GM18909 (cell line): ENCODE data around the gene SLC25A19.

Experiments
- ATAC-seq: cut with Tn5 transposase; IDR thresholded peaks from one replicate; pipeline ENCODE4 v1.9.1; 2021; ENCODE audit warnings: mild to moderate bottlenecking; ENCODE audit not compliant: unreplicated experiment, poor library complexity

Gene SLC25A19

DNA sequence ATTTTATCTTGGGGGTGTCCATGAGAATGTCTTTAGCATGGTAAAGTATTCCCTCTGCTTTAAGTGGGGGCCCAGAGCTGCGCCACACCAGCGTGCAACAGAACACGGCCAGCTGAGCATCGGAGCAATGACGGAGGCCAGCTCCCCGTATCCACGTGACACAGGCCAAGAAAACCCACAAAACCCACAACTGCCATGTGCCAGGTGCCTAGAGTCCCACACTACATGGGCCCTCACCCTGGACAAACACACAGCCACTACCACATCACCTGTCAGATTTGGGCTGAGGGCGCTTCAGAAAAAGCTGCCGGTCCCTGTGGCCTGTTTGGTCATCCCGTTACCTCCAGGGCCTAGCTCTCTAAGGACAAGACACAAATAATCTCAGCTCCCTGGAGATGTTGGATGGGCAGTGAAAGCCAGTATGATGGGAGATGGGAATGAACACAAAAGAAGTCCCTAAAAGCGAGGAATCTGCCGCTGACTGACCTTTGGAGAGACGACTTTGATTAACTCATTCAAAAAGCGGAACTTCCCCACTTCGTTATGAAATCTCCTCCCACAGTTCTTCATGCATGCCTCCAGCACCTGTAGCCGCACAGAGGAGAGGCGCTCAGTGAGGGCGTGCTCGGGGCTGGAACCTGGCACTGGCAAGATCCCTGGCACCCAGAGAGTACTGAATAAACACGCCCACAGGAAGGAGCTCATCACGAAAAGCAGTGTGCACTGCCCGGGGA, 44.9 kb downstream of the SLC25A19 start:
- no peak for ATAC-seq

DNA sequence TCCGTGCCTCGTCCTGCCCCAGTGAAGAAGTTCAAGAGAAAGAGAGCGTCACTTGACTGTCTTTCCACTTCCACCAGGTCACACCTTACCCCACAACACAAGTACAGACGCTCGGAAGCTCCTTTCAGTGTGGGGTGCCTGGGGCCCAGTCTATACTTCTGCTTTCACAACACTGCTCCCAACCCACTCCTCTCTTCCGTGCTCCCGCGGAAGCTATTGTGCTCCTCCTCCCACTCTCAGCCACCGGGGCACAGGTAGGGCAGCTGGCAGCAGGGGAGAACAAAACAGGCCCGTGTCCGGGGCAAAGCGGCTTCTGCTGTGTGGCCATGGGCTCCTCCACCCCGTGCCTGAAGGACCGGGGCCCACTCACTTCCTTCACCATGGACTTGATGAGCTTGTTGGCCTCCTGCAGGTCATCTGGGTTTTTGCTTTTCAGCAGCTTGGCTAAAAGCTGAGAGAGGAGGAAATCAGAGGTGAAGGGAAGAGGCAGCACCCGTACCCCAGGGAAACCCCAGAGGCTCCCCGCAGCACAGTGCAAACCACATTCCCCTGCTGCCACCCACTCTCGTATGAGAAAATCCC, 46.7 kb downstream of the SLC25A19 start:
- no peak for ATAC-seq

DNA sequence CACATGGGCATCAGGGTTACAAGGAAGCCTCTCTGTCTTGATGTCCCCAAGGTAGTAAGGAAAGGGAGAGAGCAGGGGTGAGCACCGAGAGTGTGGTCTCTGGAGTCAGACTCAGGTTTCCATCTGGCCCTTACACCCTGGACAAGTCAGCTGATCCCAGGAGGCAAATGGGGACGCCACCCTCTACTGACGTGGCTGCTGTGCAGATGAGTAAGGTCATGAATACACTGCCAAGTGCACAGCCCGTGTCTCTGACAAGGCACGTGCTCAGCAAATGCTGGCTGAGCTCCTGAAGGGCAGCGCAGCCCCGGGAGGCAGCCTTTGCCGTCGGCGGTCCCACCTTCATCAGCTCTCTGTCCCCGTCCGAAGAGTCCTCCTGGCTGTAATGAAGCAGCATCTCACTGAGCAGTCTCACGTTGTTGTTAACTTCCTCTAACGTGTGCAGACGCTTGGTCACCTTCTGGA, 47.2 kb downstream of the SLC25A19 start:
- no peak for ATAC-seq

DNA sequence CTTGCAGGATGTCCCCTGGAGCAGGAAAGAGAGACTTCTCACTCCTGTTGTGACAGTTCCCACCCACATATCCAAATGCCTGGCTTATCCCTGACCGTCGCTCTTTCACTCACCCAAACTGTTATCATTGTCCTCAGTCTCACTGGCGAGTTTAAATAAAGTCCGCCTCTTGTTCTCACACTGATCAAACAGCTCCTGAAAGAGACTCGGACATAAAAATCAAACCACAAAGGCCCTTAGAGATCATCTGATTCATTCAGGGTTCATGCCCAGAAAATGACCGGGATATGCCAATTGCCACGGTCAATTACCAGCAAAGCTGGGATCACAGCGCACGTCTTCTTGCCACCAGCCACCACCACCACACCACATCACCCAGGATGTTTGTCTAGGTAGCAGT, 47.7 kb downstream of the SLC25A19 start:
- no peak for ATAC-seq

DNA sequence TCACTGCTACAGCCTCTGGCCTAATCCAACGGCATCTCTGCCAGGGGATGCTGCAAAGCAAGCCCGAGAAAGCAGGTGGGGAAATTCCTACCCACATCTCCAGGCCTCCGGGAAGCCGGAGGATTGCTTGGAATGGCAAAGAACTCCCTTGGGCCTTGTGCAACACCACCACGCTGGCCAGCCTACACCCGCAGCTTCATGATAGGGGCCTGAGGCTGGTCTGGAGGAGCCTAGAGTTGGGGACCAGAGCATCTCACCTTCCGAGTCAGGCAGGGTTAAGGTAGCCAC, 48.1 kb downstream of the SLC25A19 start:
- no peak for ATAC-seq

DNA sequence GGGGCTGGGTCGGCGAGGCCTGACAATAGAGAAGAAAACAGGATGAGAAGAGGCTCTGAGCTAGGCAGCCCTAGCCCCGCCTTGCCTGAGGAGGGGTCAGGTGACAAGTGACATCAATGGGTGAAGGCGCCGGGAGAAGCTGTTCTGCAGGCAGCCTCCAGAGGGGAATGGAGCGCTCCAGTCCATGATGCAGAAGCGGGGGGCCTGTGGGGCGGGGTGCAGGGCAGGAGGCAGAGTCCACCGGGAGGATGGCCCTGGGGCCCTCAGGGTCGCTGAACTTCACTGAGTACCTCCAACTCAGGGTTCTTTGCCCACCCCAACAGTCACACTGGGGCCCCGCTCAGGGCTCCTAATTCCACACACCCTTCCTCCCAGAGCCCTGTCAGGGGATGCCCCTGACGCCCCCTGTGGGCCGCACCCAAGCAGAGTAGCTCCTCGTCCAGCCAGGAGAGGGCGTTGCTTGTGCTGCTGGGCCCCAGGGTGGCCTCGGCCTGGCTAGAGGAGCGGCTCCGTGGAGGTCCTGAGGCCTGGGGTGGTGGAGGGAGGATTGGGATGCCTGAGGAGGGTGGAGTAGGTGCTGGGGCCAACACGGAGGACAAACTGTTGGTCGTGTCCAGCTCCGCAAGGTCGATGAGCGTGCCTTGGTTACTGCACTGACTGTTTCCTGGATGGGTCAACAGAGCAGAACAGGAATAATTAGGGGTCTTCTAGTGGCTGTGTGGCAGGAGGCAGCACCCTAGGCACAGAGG, 48.7 kb downstream of the SLC25A19 start:
- no peak for ATAC-seq

DNA sequence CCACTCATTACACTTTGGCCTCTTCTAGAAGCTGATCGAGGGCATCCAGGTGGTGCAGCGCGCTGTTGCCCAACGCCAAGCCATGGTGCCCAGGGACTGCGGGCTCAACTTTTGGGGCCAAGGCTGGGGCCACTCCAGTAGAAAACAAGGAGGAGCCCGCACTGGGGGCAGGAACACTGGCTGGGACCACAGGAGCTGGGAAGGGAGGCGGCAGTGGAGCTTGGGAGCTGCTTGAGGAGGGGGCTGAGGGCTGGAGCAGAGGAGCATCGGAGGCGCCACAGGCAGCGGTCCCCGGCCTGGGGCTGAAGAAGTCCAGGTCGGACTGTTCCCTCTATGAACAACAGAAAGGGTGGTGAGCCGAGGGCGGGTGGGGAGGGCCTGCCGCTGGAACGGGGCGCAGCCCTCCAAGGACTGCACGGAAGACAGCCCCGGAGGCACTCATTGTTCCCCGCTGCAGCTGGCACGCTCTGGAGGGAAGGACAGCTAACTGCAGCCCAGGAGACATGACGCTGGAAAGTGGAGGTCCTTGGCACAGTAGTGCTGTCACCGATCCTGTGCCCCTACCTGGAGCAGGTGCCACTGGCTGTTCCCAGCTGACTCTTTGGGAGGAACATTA, 49.3 kb downstream of the SLC25A19 start:
- no peak for ATAC-seq

DNA sequence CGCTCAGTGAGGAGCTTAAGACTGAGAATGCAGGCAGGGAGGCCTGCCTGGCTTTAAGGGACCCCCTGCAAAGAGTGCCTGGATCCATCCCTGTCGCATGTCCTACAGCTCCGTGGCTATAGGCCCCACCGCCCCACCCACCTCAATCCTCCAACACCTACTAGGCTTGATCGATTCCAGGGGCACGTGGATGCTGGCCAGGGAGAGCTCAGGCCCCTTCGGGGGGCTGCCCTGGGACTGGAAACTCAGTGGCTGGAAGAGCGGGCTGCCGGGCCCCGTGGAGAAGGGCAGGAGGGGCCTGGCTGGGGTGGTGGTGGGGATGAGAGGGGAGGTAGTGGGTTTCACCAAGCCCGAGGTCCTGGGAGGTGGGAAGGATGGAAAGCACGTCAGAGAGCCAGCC, 50.0 kb downstream of the SLC25A19 start:
- no peak for ATAC-seq

DNA sequence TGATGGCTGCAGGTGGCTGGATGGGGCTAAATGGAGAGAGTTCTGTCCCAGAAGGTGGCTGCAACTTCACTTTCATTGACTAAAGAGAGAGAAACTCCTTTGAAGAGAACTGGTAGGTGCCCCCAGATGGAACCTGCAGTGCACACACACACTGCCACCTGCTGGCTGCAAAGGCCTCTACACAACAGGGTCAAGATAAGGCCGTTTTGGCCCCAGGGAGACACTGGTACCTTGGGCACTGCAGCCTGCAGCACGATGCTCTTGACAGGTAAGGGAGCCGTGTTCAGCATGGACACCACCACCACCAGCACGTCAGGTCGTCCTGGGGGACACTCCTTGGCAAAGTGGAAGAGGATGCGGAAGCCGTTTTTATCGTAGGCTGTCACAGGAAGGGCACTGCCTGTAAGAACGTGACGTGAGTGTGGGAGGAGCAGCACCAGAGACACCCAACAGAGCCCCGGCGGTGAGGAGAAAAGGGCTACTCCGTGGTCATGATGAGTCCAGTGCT, 50.5 kb downstream of the SLC25A19 start:
- no peak for ATAC-seq

DNA sequence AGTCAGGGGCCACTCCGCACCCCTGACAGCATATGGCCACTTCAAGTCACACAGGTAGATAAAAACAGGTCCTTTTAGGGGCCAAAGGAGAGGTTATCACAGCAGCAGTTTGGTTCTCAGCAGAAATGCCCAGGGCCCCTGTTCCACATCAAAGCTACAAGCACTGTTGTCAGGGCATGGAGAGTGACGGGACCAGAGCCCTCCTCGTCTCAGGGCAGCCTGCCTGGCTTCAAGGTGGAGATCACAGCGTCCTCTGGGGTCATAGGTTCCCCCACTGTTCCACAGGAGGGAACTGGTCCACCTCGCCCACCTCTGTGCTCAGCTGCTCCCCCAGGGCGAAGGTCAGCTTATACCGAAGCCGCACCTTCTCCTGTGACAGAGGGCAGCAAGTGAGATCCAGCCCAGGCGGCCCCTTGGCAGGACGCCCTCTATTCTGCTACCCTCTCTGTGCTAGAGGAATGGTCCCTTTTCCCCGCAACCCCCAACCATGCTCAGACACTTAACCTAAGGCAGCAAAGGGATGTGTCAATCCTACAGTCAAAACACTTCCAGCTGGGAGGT, 51.1 kb downstream of the SLC25A19 start:
- no peak for ATAC-seq

DNA sequence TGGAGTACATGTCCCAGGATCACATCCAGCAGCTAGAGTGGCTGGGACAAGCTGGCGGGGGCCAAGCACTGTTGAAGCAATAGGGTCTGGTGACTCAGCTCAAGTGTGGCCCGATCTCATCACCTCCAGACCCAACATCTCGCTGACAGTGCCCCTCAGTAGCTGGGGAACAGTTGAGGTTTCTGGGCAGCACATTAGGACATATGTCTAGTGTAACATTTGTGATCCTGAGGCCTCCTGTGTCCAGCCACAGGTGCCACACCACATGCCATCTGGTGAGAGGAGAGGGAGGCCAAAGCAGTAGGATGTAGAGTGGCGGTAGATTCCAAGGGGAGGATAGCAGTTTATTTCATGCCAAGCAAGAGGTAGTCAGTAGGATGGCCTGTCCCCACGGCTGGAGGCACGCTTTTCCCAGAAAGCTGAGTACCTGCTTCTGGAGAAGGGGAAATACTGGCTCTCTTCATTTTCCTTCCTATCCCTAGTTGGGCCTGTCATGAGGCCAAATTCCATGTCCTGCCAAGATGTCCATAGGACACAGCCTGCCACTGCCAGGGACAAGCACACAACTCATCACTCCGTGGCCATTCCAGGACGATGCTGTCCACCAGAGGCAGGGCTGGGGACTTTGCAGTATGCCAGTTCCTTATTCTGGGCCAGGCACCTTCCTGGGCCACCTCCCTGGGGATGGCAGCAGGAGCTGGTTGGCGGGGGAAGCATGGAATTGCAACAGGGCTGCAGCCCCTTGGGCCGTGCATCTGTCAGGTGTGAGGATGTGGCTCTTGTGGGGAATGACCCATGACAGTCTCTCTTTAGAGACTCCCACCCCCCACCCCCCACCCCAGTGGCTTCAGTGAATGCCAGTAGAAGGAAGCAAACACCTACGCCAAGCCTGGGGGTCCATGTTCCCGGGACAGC, 51.9 kb downstream of the SLC25A19 start:
- no peak for ATAC-seq

DNA sequence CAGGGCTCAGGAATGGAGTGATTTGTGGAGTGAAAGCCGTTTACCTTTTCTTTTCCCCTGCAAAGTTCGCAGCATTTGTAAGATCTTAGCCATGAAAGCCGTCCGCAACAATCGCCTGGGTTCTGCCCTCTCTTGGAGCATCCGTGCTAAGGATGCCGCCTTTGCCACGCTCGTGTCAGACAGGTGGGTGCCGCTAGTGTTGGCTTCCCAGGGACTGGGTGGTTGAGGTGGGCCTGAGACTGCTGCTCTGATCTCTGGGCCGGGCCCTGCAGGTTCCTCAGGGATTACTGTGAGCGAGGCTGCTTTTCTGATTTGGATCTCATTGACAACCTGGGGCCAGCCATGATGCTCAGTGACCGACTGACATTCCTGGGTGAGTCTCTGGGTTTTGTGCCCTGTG, 56.4 kb downstream of the SLC25A19 start:
- ATAC-seq, result no peak

DNA sequence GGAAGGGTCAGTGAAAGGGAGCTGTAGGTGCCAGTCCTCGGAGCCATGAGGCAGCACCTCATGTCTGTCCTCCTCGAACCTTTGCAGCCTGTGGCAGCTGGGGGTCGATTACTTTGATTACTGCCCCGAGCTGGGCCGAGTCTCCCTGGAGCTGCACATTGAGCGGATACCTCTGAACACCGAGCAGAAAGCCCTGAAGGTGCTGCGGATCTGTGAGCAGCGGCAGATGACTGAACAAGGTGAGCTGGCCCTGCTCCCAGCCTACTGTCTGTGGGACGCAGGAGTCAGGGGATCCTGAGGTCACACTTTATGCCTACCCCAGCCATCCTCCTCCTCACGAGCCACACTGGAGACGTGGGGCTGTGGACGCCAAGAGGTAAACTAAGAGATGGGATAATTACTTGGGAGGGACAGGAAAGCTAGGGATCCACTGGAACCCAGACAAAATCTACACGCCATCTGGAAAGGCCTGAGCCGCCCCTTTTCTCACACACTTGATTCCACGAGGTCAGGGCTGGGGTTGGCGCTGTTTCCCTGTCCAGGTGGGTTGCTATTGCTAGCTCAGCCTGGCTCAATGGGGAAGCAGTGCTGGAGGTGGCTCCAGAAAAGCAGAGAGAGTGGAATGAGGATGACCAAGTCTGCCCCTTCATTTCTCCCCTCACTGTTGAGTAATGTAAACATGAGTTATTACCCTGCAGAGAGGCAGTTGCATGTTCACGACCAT, 57.3 kb downstream of the SLC25A19 start:
- no peak for ATAC-seq

DNA sequence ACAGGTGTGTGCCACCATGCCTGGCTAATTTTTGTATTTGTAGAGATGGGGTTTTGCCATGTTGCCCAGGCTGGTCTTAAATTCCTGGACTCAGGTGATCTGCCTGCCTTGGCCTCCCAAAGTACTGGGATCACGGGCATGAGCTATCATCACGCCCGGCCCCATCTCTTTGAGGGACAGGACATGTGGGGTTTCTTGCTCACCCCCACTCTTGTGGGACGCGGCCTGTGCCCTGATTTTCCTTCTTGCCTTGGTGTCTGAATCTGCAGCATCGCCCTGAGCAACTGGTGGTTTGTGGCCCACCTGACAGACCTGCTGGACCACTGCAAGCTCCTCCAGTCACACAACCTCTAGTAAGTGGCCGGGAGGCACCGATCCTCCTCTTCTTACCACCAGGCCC, 58.2 kb downstream of the SLC25A19 start:
- ATAC-seq, result no peak

DNA sequence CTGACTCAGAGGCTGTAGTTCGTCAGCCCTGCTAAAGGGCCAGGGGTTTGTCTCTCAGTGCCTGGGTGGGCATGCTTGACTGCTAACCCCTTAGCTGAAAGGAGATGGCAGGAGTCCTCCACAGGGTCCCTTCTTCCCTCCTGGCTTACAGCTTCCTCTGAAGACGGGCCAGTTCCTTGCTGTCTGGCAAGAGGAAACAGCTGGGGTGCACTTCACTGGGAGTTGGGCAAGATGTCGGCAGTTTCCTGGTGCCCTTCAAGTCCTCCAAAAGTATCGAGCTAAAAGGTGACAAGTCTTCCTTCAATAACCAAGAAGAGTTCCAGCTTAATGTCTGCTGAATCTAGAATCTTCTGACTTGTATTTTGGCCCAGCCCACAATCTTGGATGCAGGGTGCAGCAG, 60.4 kb downstream of the SLC25A19 start:
- ATAC-seq, result no peak

DNA sequence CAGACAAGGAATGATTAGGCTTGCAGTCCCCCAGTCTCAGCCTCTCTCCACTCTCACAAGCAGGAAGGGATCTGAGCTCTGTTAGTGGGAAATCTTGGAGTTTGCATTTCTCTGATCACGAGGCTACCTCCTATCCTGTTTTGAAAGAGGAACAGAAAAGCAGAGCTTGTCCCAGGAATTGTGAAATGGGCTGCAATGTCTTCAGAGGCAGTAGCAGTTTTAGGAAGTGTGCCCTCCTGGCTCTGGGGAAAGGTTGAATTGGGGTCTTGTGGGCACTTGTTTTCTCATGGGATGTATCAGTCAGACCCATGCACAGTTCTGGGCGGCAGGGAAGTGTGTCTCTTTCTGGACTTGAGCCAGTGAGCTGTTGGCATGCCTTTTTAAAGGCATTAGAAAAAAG, 60.9 kb downstream of the SLC25A19 start:
- no peak for ATAC-seq

DNA sequence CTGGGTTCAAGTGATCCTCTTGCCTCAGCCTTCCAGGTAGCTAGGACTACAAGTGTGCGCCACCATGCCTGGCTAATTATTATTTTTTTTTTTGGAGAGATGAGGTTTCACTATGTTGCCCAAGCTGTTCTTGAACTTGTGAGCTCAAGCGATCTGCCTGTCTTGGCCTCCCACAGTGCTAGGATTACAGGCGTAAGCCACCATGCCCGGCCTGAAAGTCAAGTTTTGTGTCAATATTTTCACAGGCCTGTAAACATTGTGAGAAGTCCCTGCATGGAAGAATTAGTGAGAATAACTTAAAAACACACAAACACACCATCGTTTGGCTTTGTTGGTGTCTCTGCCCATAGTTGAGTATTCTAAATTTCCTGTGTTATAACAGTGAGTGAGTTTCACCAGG, 61.5 kb downstream of the SLC25A19 start:
- ATAC-seq, result no peak

DNA sequence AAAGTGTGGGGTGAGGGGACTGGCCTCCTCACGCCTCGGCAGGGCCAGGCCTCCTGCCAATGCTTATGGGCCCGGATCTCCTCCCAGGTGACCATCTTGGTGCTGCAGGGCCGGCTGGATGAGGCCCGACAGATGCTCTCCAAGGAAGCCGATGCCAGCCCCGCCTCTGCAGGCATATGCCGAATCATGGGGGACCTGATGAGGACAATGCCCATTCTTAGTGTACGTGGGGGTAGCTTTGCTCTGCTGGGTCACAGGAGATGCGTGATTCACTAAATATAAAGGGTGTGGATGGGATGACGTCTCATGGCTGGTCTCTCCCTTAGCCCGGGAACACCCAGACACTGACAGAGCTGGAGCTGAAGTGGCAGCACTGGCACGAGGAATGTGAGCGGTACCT, 64.2 kb downstream of the SLC25A19 start:
- no peak for ATAC-seq
